ENCODE results near the gene TBL1X.

- TF ChIP-seq CTCF (IDR thresholded peaks at IDR 0.05) (no peak), POLR2AphosphoS5 (IDR thresholded peaks at IDR 0.05) (no peak), POLR2A (IDR thresholded peaks at IDR 0.05) (no peak)
These were observed 132.6 kb downstream of the TBL1X start for GRCh38 chrX:9597361-9598035.
